GM10847 (cell line): ENCODE results near the gene AURKAIP1.

Experiments used
- POLR2A ChIP-seq: IDR thresholded peaks from 2 replicates; pipeline ENCODE4 v1.6.1; 2011; ENCODE audit not compliant: insufficient read length; ENCODE audit errors: extremely low read depth

The AURKAIP1 gene

GRCh38 chr1:1335792-1336248 lies 39.2 kb downstream of the AURKAIP1 start:
- no peak for TF ChIP-seq POLR2A

- no peak for TF ChIP-seq POLR2A
Measured at GRCh38 chr1:1335283-1335682, 39.7 kb downstream of the AURKAIP1 start.

DNA sequence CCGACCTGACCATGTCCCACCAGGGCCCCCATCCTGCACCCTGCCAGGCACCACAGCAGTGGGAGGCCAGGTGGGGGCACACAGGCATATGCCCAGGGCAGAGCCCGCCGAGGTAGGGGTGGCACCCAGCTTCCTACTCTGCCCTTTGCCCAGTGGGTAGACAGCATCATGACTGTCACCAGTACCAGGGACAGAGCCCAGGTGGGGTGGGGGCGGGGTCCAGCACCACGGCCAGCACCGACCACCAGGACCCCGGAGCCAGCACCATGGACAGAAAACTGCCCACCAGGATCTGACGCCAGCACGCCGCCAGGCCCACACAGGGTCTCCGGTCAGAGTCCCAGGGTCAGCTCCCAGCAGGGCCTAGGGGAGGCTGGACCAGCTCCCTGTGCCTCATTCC lies 40.2 kb downstream of the AURKAIP1 start:
- TF ChIP-seq POLR2A: no peak

DNA sequence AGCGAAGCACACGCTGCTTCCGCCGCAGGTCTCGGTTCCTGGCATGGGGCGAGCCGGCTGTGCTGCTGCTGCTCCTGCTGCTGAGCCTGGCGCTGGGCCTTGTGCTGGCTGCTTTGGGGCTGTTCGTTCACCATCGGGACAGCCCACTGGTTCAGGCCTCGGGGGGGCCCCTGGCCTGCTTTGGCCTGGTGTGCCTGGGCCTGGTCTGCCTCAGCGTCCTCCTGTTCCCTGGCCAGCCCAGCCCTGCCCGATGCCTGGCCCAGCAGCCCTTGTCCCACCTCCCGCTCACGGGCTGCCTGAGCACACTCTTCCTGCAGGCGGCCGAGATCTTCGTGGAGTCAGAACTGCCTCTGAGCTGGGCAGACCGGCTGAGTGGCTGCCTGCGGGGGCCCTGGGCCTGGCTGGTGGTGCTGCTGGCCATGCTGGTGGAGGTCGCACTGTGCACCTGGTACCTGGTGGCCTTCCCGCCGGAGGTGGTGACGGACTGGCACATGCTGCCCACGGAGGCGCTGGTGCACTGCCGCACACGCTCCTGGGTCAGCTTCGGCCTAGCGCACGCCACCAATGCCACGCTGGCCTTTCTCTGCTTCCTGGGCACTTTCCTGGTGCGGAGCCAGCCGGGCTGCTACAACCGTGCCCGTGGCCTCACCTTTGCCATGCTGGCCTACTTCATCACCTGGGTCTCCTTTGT lies 41.3 kb downstream of the AURKAIP1 start:
- no peak for TF ChIP-seq POLR2A

DNA sequence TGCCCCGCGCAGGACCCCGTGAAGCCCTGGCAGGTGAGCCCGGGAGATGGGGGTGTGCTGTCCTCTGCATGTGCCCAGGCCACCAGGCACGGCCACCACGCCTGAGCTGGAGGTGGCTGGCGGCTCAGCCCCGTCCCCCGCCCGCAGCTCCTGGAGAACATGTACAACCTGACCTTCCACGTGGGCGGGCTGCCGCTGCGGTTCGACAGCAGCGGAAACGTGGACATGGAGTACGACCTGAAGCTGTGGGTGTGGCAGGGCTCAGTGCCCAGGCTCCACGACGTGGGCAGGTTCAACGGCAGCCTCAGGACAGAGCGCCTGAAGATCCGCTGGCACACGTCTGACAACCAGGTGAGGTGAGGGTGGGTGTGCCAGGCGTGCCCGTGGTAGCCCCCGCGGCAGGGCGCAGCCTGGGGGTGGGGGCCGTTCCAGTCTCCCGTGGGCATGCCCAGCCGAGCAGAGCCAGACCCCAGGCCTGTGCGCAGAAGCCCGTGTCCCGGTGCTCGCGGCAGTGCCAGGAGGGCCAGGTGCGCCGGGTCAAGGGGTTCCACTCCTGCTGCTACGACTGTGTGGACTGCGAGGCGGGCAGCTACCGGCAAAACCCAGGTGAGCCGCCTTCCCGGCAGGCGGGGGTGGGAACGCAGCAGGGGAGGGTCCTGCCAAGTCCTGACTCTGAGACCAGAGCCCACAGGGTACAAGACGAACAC lies 42.1 kb downstream of the AURKAIP1 start:
- no peak for TF ChIP-seq POLR2A

- no peak for TF ChIP-seq POLR2A
Measured at GRCh38 chr1:1332031-1332755, 42.8 kb downstream of the AURKAIP1 start.

DNA sequence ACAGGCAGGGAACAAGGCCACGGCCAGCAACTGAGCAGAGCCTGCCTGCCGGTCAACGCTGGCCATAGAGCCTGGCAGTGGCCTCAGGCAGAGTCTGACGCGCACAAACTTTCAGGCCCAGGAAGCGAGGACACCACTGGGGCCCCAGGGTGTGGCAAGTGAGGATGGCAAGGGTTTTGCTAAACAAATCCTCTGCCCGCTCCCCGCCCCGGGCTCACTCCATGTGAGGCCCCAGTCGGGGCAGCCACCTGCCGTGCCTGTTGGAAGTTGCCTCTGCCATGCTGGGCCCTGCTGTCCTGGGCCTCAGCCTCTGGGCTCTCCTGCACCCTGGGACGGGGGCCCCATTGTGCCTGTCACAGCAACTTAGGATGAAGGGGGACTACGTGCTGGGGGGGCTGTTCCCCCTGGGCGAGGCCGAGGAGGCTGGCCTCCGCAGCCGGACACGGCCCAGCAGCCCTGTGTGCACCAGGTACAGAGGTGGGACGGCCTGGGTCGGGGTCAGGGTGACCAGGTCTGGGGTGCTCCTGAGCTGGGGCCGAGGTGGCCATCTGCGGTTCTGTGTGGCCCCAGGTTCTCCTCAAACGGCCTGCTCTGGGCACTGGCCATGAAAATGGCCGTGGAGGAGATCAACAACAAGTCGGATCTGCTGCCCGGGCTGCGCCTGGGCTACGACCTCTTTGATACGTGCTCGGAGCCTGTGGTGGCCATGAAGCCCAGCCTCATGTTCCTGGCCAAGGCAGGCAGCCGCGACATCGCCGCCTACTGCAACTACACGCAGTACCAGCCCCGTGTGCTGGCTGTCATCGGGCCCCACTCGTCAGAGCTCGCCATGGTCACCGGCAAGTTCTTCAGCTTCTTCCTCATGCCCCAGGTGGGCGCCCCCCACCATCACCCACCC lies 43.7 kb downstream of the AURKAIP1 start, which contains the start of gene TAS1R3:
TSS of gene TAS1R3 (plus strand) at position 213 of the 898 bp plus-strand sequence. CDS start at position 279, 66 bp downstream.
- TF ChIP-seq POLR2A: no peak

DNA sequence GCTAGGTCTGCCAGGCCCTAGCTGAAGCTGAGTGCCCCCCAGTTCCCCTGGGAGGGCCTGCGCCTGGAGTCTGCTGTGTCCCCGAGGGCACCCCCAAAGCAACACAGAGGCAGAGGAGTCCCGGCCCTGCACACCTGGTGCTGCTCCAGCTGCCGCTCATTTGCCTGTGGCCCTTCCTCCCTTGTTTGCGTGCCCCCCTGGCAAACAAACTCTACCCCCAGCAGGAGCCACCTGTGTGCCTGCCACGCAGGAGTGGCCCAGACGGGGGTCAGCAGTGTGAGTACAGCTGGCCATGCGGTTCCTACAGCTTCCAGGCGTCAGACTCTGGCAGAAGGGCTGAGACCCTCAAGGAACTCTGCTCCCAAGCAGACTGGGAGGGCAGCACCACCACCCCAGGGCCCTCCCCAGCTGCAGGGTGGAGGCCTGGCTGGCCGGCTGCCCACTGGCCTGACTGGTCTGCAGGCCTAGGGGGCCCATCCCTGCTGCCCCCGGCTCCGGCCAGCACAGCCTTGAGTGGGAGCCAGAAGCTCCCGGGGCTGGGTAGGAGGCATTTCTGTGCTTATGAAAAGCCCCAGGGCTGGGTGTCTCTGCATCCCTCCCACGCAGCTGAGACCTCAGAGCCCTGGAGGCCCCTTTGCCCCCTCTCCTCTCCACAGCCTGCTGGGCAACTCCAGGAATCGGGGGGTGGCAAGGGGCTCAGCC lies 44.5 kb downstream of the AURKAIP1 start:
- TF ChIP-seq POLR2A: no peak

DNA sequence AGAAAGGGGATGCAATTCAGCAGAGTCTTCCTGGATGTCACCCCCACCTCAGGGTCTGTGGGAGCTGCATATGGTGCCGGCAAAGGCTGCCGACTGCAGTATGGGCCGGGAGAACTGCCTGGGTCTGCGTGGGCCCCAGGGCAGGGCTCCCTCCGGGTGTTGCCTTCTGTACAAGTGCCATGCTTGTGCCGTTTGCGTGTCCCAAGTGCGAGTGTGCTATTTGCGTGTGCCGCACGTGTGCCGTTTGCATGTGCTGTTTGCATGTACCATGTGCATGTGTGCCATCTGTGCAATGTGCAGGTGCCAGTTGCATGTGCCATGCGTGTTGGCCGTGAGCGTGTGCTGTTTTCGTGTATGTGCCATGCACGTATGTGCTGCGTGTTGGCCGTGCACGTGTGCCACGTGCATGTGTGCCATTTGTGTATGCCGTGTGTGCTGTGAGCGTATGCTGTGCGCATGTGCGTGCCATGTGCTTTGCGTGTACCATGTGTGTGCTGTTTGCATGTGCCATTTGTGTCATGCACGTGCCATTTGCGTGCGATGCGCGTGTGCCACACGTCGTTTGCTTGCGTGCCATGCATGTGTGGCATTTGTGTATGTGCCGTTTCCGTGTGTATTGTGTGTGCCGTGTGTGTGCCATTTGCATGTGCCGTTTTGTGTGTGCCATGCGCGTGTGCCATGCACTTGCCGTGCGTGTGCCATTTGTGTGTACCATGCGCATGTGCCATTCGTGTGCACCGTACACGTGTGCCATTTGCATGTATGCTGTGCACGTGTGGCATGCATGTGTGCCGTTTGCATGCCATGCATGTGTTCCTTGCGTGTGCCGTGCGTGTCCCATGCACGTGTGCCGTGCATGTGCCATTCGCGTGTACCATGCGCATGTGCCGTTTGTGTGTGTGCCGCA lies 45.5 kb downstream of the AURKAIP1 start:
- TF ChIP-seq POLR2A: no peak

DNA sequence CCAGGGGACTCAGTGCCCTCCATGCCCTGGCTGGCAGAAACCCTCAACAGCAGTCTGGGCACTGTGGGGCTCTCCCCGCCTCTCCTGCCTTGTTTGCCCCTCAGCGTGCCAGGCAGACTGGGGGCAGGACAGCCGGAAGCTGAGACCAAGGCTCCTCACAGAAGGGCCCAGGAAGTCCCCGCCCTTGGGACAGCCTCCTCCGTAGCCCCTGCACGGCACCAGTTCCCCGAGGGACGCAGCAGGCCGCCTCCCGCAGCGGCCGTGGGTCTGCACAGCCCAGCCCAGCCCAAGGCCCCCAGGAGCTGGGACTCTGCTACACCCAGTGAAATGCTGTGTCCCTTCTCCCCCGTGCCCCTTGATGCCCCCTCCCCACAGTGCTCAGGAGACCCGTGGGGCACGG lies 46.8 kb downstream of the AURKAIP1 start:
- no peak for TF ChIP-seq POLR2A

- no peak for TF ChIP-seq POLR2A
Measured at GRCh38 chr1:1327291-1327690, 47.7 kb downstream of the AURKAIP1 start.

- TF ChIP-seq POLR2A: no peak
Measured at GRCh38 chr1:1326075-1326605, 48.9 kb downstream of the AURKAIP1 start.
